Thyroid gland (tissue), 4 donors: ENCODE data around the gene SLC9A7.

ENCODE experiments used
- POLR2A ChIP-seq, 2 donors: fragments of 450-650 bp; IDR thresholded peaks; one replicate each; pipeline ENCODE4 v1.6.1; 2017; ENCODE audit warnings: antibody characterized with exemption in 2 of 2, mild to moderate bottlenecking in 2 of 2, moderate library complexity in 1 of 2
- TF ChIP-seq, protein P1 (sequence below), 6 experiments: fragments of 200-600 bp in 3 of 6; fragments of 450-650 bp in 3 of 6; sonication (generic) in 3 of 6; IDR thresholded peaks; one replicate each; pipeline ENCODE4 v1.5.1; 2016 to 2019; ENCODE audit warnings: antibody characterized with exemption in 6 of 6, mild to moderate bottlenecking in 2 of 6, inconsistent platforms in 1 of 6, moderate library complexity in 1 of 6

DNA sequence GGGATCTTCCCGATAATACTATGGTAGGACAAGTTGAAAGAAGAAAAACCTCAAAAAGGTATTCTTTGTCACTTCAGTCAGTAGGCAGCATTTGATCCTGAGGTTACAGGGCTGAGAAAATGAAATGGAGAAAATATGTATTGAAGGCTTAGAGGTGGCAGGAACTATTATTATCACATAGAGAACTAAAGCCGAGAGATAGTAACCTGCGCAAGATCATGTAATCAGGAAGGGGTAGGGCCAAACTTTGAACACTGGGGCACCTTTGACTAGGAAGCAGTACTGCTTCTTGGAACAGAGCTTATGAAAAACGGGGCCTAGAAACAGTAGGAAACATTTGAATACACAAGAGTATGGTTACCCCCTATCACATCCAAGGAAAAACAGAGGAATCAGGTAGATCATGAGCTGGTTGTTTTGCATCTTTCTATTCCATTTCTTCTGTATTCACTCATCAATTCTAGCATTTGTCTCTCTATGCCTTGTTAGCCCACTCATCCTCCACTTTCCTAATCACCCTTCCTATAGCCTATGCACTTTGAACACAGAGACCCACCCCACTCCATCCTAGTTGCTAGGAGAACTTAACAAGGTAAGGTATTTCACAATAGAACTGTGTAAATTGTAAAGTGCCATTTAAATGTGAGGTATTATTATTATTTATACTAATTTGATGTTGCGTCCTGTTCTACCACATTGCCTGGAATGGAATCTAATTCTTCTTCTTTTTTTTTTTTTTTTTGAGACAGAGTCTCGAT lies 34.6 kb upstream of the SLC9A7 start:
- TF ChIP-seq, protein P1, sequence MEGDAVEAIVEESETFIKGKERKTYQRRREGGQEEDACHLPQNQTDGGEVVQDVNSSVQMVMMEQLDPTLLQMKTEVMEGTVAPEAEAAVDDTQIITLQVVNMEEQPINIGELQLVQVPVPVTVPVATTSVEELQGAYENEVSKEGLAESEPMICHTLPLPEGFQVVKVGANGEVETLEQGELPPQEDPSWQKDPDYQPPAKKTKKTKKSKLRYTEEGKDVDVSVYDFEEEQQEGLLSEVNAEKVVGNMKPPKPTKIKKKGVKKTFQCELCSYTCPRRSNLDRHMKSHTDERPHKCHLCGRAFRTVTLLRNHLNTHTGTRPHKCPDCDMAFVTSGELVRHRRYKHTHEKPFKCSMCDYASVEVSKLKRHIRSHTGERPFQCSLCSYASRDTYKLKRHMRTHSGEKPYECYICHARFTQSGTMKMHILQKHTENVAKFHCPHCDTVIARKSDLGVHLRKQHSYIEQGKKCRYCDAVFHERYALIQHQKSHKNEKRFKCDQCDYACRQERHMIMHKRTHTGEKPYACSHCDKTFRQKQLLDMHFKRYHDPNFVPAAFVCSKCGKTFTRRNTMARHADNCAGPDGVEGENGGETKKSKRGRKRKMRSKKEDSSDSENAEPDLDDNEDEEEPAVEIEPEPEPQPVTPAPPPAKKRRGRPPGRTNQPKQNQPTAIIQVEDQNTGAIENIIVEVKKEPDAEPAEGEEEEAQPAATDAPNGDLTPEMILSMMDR (IDR thresholded peaks at IDR 0.05), result no peak
- no peak for TF ChIP-seq POLR2A (IDR thresholded peaks at IDR 0.05)
